ENCODE data around the gene EPM2AIP1.
A peak's percentile ranks its signal among the peaks of the same experiment; 100 is the strongest.

The EPM2AIP1 gene

DNA sequence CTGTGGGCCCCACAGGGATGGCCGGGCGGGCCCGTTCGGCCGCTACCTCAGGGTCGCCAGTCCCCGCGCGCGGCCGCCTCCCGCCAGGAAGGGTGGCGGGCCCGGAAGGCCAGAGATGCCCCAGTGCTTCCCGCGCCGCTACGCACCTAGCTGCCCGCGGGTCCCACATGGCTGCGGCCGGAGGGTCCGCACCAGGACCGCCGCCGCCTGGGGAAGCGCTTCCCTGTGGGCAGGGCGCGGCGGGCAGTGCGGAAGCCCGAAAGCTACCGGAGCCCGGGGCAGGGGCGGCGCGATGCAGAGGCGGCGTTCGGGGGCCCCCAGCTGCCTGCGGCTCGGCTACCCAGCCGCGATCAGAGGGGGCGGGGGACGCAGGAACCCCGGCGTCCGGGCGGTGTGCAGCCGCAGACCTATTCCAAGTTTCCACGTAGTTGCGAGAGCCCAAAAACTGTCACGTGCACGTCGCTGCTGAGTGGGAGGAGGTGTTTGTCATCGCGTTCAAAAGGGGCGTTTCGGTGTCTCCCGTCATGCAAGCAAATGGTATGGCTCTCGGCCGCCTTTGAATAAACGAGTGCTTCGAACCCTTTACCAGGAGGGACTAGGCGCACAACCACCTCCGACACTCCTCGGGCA, 48.2 kb downstream of the EPM2AIP1 start, which contains the start of gene TRANK1:
TRANK1 (minus strand) TSS at position 414 of the 630 bp plus-strand sequence; CDS start at position 169, 245 bp downstream.
- DNase-seq = peak; percentile 85

DNA sequence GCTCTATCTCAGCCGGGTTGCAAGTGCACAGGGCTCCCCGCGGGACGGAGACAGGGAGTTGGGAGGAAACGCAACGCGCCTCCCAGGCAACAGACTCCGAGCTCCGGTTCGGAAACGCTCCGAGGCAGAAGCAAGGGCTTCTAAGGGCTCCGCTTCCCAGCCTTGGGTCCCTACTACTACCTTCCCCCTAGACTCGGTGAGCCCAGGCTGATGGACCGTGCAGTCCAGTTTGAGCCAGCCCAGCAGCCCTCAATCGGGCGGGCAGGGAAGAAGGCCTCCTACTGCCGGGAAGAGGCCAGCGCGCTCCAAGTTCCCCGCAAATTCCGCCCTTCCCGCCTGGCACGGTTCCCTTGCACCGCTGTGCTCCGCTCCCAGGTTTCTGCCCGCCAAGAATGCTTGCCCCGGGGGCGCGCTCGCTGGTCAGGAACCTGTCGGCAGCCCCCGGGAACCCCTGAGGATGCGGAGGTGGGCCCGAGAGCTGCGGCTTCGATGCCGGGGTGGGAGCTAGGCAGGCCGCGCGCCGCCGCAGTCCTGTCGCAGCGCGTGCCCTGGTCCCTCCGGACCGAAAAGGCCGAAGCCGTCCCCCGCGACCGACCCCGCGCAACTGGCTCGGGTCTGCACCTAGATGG, 48.8 kb downstream of the EPM2AIP1 start:
- DNase-seq = no peak

DNA sequence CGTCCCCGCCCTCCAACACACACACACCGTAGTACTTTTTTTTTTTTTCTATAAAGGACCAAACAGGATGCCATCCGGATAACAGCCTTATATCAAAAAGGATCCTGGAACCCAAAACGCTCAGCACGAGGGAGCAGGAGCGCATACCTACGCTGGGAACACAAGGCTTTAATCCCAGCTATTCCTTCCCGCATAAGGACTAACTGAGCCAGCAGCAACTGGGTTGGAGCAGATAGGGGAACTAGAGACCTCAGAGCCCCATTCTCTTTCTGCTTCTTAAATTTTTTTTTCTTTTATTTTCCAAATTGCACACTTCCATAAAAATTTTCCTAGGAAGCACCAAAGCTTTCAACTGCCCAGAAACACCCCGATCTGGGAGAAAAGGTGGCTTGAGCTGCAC, 49.3 kb downstream of the EPM2AIP1 start:
- DNase-seq = no peak

DNA sequence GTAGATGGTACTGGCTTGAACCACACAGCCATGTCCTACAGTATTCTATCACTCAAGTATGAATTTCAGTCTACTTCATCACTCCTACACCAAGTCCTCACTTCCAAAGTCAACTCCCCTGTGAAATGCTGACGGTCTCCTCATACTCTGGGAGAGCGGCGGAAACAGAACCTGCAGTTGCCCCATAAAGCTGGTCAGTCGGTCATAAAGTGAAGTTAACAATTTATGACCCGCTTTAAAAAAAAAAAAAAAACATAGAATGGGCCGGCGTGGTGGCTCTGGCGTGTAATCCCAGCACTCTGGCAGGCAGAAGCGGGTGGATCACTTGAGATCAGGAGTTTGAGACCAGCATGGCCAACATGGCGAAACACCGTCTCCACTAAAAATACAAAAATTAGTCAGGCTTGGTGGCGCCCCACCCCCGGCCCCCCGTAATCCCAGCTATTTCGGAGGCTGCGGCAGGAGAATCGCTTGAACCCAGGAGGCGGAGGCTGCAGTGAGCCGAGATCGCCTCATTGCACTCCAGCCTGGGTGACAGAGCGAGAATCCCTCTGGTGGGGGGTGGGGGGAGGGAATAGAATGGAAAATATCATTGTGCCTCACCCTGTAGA, 50.2 kb downstream of the EPM2AIP1 start:
- no peak for DNase-seq

- no peak for DNase-seq
Observed at GRCh38 chr3:36941658-36942057, 51.3 kb downstream of the EPM2AIP1 start.

DNA sequence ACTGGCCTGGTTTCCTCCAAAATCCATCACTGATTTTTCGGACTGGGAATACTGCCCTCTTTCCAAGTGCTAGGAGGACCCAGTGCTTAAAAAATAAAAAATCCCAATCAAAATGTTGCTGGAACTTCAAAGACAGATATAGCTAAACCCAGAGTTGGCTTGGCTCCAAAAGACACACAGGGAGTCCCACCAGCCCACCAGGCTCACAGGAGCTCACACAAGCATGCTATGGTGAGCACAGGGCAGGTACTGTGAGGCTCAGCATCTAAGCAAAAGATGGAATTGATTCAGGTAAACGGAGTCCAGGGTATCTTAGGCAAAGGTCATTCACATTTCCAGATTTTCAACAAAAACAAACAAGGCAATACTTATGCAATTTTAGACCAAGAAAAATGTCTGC, 51.8 kb downstream of the EPM2AIP1 start:
- DNase-seq = no peak

DNA sequence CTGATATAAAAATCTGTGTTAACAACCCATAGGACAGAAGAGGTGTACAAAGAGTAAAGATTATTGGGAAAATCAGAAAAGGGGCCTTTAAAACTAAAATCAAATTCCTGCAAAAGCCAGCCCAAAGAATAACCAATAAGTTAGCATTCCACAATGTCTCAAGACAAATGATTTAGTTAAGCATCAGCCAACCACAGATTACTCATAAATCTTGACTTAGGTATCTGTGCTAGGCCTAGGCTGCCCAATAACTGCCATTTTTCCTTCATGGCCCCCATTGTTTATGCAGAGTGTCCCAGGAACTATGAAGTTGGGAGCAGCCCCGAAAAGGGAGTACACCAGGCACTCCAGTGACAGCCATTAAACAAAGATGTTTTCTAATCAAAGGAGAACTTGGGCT, 55.4 kb downstream of the EPM2AIP1 start:
- no peak for DNase-seq

Measured in CD4-positive, alpha-beta T cell treated with Interleukin-15 for 1 hour (primary cell).